GM12874 (cell line): ENCODE results near the gene ALKBH5.
A peak's percentile ranks its signal among the peaks of the same experiment; 100 is the strongest.

Source experiments
- CTCF ChIP-seq: IDR thresholded peaks from 2 replicates; pipeline ENCODE4 v1.5.1; 2011; ENCODE audit warnings: low read depth, mild to moderate bottlenecking, control low read depth, low read length, moderate library complexity; ENCODE audit not compliant: insufficient read depth

The ALKBH5 gene

GRCh38 chr17:18141210-18141803 is 42.3 kb upstream of the ALKBH5 start:
- no peak for TF ChIP-seq CTCF

- TF ChIP-seq CTCF = no peak
Observed at GRCh38 chr17:18142417-18142816, 41.2 kb upstream of the ALKBH5 start.

- TF ChIP-seq CTCF = peak; percentile 48; the same call in 1 of the 2 replicates
Observed at GRCh38 chr17:18143044-18143936, 40.3 kb upstream of the ALKBH5 start.

GRCh38 chr17:18144261-18144660 is 39.4 kb upstream of the ALKBH5 start:
- TF ChIP-seq CTCF = no peak

GRCh38 chr17:18144855-18145254 is 38.8 kb upstream of the ALKBH5 start:
- no peak for TF ChIP-seq CTCF

- no peak for TF ChIP-seq CTCF
Observed at GRCh38 chr17:18145811-18146210, 37.8 kb upstream of the ALKBH5 start.

- no peak for TF ChIP-seq CTCF
Observed at GRCh38 chr17:18146259-18146658, 37.4 kb upstream of the ALKBH5 start.
